ENCODE results near the gene KRT23. TPM values are rescaled to one million over a fixed set of nuclear protein-coding genes. Genes with fewer than 3 reads are reported as not detected.

Gene KRT23
- total RNA-seq, 1 donor from 2014 or later = 0.80 TPM

DNA sequence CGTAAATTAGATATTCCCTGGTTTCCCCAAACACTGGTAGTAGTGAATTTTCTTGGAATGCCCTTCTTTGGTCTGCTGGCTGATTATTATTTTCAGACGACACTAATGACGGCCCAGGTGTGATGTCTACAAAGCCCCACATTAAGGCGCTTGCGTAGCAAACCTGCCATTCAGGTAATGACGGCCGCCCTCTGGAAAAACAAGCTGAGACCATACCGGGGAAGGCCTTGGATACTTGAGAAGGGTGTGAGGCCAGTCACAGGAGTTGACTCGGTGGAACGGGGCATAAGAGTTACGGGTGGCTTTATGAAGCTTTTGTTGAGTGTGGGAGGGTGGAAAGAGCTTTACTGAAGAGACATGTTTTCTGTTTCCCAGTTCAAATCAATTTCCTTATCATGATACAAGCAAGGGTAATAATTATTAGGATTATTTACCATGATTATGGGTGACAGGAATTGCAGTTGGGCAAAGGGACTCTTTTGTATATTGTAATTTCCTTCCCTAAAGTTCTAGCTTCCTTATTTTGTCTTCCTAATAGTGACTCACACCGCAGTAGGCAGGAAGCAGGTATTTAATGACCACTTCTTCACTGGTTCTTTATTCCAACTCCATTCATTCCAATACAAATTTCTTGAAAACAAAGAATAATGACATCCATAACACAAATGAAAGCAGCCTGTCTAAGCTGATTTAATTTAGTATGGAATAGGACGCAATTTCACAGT is 24.8 kb downstream of the KRT23 start:
- DNase-seq (ENCODE audit: low spot score) = no peak

DNA sequence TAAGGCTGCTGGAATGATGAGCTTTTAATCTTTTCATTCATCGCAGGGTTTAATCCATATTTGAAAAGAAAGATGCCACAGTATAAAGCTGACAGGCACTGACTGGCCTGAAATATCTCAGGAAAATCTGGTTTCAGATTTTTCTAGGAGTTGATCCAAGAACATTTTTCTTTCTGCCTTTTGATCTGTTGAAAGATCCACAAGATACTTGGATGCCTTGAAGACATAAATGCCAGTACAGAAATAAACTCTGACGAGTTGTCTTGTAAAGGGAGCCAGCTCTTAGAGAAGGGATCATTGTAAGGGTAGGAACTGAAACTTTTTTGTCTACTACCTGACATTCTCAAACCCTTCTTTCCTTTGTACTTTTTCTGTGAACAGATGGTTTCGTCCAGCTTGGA is 27.0 kb downstream of the KRT23 start:
- no peak for DNase-seq (ENCODE audit: low spot score)

DNA sequence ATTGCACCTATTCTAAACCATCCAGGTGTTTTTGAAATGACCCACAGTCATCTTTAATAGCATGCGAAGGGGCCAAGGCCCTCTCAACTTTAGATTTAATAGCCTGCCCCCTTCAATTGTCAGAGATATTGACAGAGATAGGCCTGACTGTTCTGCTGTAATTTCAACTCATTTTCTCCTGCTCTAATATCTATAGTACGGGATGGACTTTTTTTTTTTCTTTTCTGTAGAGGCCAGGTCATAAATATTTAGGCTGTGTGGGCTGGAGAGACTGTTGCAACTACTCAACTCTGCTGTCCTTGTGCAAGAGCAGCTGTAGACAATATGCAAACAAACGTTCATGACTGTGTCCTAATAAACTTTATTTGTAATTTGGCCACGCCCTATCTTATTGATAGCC is 27.7 kb downstream of the KRT23 start:
- DNase-seq (ENCODE audit: low spot score) = no peak

- no peak for DNase-seq (ENCODE audit: low spot score)
Measured at GRCh38 chr17:40909351-40909750, 28.1 kb downstream of the KRT23 start.

GRCh38 chr17:40906613-40907012 is 30.8 kb downstream of the KRT23 start:
- no peak for DNase-seq (ENCODE audit: low spot score)

GRCh38 chr17:40905370-40905769 is 32.1 kb downstream of the KRT23 start:
- no peak for DNase-seq (ENCODE audit: low spot score)

DNA sequence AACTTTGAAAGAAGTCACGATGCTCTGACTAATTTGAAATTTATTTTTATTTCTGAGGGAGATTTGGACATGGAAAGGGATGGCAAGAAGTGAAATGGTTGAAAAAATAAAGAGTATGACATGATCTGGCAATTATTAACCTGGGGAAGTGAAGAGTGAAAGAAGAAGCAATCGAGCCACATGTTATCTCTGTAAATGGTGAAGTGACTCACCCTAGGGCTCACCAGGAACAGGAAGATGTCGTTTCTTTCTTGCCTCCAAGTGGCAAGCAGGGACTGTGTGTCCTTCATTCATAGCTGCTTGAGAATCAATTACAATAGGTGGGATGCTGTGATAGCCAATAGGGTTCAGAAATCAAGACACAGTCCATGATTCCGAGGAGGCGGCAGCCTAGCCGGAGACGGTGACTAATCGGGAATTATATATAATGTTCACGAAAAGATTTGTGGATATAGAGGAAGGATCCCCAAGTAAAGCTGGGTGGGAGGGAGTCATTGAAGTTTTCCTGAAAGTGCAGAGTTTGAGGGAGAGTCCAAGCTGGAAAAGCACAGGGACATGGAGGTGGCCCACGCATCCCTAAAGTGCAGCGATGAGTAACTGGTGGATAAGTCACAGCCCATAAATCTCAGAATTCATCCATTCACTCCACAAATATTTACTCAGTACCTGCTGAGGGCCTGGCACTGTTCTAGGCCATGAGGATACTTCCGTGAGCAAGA is 34.2 kb downstream of the KRT23 start:
- DNase-seq (ENCODE audit: low spot score) = no peak

- DNase-seq (ENCODE audit: low spot score) = no peak
Measured at GRCh38 chr17:40902498-40902897, 34.9 kb downstream of the KRT23 start.

DNA sequence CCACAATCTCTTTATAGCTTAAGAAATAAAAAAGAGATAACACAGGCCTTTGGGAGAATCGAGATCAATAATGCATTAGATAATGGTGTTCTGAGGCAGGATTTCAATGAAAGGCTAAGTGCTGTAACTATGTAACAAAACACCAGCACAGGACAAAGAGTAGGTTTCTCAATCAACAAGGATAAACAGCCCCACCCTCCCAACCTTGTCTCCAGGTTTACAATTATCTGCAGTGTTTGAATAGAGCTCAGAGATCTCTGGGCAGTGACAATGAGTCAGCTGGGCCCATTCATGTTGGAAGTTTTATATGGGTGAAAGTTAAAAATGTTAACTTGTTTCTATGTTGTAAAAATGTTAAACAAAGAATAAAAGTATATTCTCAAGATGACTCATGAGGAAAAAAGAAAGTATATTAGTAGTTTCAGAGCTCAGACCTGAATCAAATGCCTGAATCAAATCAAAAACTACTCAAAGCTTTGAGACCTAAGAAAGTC is 35.4 kb downstream of the KRT23 start:
- no peak for DNase-seq (ENCODE audit: low spot score)

- no peak for DNase-seq (ENCODE audit: low spot score)
Measured at GRCh38 chr17:40900809-40901356, 36.6 kb downstream of the KRT23 start.

DNA sequence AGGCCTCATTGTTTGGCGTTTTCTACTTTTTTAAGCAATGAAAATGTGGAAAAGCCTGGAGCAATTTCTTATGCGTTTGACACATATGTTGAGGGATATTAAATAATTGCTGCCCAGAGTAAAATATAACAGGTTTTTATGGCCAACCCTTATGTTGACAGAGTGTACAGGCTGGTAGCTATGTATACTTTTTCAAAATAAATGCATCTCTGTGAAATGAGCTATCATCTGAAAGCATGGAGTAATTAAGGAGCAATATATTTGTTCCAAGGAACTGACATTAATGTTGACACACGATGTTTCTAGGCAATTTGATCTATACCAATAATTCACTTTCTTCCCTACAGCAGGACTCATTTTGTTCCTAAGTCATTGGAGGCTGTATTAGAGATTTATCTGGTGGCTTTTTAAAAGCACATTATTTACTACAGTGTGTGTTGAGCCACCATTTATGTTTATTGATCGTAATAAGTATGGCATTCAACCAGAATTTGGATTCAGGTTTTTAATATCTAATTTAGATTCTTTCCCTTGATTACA is 40.5 kb downstream of the KRT23 start:
- DNase-seq (ENCODE audit: low spot score) = no peak

DNA sequence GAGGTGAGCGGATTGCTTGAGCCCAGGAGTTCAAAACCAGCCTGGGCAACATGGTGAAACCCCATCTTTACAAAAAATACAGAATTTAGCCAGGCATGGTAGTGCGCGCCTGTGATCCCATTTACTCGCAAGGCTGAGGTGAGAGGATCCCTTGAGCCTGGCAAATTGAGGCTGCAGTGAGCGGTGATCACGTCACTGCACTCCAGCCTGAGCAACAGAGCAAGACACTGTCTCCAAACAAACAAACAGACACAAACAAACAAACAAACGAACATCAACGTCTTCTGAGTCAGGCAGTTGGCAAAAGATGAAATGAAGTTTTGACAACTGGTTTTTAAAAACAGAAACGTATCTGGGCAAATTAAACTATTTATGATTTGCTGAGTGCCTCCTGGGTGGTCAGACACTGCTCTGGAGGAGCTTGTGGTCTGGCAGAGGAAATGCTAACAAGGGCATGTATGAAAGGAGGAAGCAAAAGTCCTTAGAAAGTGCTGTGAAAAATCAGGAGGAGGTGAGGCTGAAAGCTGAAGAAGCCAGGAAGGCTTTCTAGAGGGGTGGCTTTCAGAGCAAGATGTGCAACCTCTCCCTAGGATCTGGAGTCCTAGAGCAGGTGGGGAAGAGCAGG is 42.2 kb downstream of the KRT23 start:
- no peak for DNase-seq (ENCODE audit: low spot score)

DNA sequence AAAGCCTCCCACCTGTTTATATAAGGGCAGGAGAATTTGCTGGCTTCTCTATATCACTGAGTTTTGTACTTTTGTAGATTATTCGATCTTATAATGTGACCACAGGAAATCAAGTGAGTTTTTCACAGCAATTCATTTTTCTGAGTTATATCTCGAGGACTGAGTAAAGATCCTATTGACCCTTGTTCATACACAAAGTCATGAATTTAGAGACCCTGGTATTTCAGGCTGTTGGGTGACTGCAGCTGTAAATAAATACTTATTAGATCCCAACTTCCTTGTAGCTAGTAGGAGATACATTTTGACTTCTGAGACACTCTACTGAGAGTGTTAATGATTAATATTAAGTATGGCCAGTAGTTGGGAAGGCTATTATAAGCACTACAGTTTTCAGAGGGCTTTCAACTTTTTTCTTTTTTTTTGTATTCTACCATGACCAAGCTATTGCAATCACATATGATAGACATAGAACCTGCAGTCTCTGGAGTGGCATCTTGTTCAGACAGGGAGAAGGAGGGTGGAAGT is 49.2 kb downstream of the KRT23 start:
- DNase-seq (ENCODE audit: low spot score) = no peak

DNA sequence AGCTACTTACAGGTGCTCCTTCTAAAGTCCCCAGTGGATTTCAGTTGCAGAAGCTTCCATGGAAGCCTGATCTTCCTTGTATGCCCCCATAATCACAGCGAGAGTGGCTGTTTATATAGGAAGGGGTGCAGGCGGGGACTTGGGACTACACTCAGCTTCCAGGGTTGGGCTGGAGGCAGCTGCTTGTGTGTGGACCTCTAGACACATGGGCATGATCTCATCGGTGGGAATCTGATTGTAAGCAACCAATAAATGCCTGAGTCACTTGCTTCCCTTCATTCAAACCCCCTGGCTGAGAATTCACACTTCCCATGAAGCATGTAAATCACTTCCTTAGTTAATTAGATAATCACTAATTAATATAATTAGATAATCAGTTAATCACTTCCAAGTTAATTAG is 51.4 kb downstream of the KRT23 start:
- no peak for DNase-seq (ENCODE audit: low spot score)

DNA sequence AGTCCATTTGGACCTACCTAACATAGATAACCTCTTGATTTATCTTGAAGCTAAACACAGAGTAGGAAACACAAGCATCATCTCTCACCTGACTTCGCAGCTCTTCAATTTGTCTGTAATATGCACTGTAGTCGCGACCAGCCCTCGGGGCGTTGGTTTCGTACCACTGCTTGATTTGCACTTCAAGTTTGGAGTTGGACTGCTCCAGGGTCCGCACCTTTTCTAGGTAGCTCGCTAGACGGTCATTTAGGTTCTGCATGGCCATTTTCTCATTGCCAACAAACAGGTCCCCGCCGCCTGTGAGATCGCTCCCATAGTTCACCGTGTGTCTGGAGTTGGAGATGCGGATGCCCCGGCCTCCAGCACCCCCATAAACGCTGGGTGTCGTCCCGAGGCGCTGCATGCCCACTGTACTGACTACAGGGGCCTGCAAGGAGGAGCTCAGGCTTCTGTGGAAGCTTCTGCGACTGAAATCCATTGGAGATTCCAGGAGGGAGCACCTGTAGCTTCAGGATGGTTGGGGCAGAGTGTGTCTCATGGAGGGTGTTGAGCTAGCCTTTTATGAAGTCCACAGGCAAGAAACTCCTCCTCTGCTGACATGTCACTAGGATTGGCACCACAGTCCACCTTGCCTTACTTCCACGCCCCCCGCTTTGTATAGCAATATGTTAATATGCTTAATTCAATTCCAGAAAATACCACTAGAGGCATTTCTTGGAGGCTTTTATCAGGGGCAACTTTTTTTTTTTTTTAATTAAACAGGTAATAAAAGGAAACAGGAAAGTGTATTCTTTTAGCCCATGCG is 52.5 kb downstream of the KRT23 start, which contains the start of gene KRT20:
TSS of gene KRT20 (minus strand) at position 535 of the 805 bp plus-strand sequence. CDS start at position 478, 57 bp downstream.
- no peak for DNase-seq (ENCODE audit: low spot score)

- DNase-seq (ENCODE audit: low spot score) = no peak
Measured at GRCh38 chr17:40883626-40884334, 53.7 kb downstream of the KRT23 start.

DNA sequence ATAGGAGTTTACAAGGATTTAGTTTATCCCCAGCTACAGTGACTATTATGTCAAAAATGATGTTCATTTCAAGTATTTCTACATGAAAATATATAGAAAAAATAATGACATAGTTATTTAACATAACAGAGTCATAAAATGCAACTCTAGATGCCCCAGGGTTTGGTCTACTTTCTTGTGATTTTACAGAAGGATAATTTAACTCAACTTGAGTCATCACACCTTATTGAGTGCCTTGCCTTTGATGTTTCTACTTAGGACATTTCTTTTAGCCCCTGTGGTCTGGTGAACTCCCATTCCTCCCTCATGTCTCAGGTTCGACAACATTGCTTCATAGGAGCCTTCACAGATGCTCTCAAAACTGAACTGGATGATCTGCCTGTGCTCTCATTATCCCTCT is 54.4 kb downstream of the KRT23 start:
- DNase-seq (ENCODE audit: low spot score) = no peak

DNA sequence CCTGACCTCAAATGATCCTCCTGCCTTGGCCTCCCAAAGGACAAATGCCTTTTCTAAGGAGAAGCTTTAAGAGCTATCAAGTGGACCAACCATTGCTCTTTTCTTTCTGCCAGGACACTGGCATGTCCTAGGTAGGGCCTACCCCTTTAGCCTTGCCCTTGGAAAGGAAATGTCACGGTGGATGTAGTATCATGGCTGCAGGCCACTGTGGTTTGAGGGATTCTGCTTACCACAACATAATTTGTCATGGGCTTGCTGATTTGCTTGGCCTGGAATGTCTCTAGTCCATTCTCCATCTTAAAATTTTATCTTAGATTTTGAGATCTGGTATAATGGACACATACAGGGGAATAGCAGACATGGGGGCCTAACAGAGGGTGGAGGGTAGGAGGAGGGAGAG is 58.4 kb downstream of the KRT23 start:
- DNase-seq (ENCODE audit: low spot score) = no peak

DNA sequence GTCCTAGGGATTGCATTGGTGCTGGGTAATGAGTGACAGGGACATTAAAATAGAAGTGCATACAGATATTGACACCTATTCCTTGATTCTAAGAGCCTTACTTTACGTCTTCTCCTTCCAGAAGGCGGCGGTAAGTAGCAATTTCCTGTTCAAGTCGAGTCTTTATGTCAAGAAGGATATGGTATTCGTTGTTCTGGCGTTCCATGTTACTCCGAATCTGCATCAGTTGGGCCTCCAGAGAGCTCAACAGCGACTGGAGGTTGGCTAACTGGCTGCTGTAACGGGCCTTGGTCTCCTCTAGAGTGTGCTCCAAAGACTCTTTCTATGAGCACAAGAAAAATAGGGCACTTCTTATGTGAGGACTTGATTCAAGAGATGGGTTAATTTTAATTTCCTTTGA is 59.4 kb downstream of the KRT23 start:
- DNase-seq (ENCODE audit: low spot score) = no peak

GRCh38 chr17:40873801-40874200 is 63.6 kb downstream of the KRT23 start:
- DNase-seq (ENCODE audit: low spot score) = no peak
